Fibroblast of the aortic adventitia (primary cell): ENCODE results near the gene SLX9. TPM values are rescaled to one million over a fixed set of nuclear protein-coding genes. Genes with fewer than 3 reads are reported as not detected.
A peak's percentile ranks its signal among the peaks of the same experiment; 100 is the strongest.

Source experiments
- DNase-seq: peaks from one replicate; pipeline ENCODE4 v3.0.0-alpha.2; 2010; ENCODE audit warnings: low read depth
- H3K4me3 ChIP-seq: 2 replicates; pipeline ENCODE4 v1.5.1; 2011; ENCODE audit warnings: low read depth, mild to moderate bottlenecking, control low read depth, low read length, moderate library complexity
- total RNA-seq: library from RNA; depleted of rRNA; stranded (reverse); fragments of >200 nt; gene quantifications from 2 replicates; pipeline ENCODE4 v1.2.3, GENCODE V29; 2012; ENCODE audit warnings: low replicate concordance
- TF ChIP-seq, protein P1 (sequence below): IDR thresholded peaks from 2 replicates; pipeline ENCODE4 v1.5.1; 2011; ENCODE audit warnings: mild to moderate bottlenecking, low read length, control low read depth, inconsistent platforms; ENCODE audit not compliant: insufficient read depth

Gene SLX9
- total RNA-seq, 1 donor = 6.0 TPM

DNA sequence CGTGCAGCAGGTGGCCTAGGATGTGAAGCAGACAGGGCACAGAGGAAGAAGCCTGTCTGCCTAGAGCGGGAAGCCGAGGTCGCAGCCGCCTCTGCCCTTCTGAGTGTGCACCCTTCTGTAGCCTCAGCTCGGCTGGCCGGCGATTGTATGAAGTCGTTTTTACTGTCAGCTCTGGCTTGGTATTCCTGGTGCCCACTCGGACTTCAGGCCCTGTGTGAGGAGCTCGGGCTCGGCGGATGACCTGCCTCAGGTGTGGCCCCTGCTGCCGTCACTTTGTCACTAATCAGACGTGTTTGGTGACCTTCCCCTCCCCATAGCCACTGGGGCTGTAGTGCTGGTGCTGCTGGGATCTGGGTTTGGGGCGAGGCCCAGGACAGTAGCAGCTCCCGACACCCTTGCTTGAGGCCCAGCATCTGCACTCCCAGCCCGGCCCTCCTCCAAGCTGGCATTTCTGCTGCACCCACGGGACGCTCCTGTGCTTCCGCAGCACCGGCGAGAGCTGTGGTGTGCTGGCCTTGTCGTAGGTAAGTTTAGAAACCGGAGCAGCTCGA is 18.1 kb downstream of the SLX9 start:
- TF ChIP-seq, protein P1, sequence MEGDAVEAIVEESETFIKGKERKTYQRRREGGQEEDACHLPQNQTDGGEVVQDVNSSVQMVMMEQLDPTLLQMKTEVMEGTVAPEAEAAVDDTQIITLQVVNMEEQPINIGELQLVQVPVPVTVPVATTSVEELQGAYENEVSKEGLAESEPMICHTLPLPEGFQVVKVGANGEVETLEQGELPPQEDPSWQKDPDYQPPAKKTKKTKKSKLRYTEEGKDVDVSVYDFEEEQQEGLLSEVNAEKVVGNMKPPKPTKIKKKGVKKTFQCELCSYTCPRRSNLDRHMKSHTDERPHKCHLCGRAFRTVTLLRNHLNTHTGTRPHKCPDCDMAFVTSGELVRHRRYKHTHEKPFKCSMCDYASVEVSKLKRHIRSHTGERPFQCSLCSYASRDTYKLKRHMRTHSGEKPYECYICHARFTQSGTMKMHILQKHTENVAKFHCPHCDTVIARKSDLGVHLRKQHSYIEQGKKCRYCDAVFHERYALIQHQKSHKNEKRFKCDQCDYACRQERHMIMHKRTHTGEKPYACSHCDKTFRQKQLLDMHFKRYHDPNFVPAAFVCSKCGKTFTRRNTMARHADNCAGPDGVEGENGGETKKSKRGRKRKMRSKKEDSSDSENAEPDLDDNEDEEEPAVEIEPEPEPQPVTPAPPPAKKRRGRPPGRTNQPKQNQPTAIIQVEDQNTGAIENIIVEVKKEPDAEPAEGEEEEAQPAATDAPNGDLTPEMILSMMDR = no peak
- DNase-seq = no peak
- no peak overlapping the region for H3K4me3 ChIP-seq

- H3K4me3 ChIP-seq = no peak overlapping the region
- TF ChIP-seq, protein P1 = no peak
- DNase-seq = peak; percentile 66
Measured at GRCh38 chr21:44958471-44959191, 18.8 kb downstream of the SLX9 start.

GRCh38 chr21:44959376-44960091 is 19.7 kb downstream of the SLX9 start:
- no peak overlapping the region for H3K4me3 ChIP-seq
- TF ChIP-seq, protein P1 = no peak
- DNase-seq = no peak

- no peak for DNase-seq
- TF ChIP-seq, protein P1 = no peak
- H3K4me3 ChIP-seq = no peak overlapping the region
Measured at GRCh38 chr21:44960141-44961092, 20.6 kb downstream of the SLX9 start.

- peak; percentile 99 for DNase-seq
- H3K4me3 ChIP-seq = no peak overlapping the region
- TF ChIP-seq, protein P1 = no peak
Measured at GRCh38 chr21:44962403-44962966, 22.7 kb downstream of the SLX9 start.

DNA sequence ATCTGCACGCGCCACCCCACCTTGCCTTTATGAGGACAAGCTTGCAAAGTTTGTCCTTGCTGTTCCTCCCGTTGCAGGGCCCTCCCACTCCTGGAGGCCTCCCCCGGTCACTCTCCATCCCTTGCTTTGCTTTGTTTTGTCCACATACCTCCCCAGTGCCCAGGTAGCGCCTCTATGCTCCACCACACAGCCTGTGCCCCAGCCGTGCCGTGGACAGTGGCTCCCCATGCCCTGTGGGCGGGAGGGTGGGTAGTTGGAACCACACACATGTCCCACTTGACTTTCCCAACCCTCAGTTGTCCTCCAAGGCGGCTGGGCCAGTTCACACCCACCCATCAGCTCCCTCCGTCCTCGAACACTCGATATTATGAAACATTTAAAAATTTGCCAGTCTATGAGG is 24.6 kb downstream of the SLX9 start:
- TF ChIP-seq, protein P1 = no peak
- no peak overlapping the region for H3K4me3 ChIP-seq
- DNase-seq = no peak
